Heart left ventricle (tissue), 16 donors: ENCODE results near the gene INTU. TPM values are rescaled to one million over a fixed set of nuclear protein-coding genes. Genes with fewer than 3 reads are reported as not detected.

Experiments
- ATAC-seq, 4 donors: fragments of 200-7000 bp; cut with Tn5 transposase; one replicate each; pipeline ENCODE4 v1.9.1; 2020 to 2022; ENCODE audit warnings: moderate library complexity in 4 of 4, mild to moderate bottlenecking in 3 of 4, moderate number of reproducible peaks in 1 of 4
- DNase-seq, 5 donors: peaks; one replicate each; pipeline ENCODE4 v3.0.0-alpha.2; 2020
- H3K27ac ChIP-seq, 12 donors: fragments of 200-600 bp; sonication (generic) in 4 of 12; one replicate each; pipeline versions ENCODE4 v1.5.0 to v1.8.0; 2016 to 2022; ENCODE audit warnings: mild to moderate bottlenecking in 2 of 12
- H3K27me3 ChIP-seq, 9 donors: fragments of 200-600 bp; sonication (generic) in 2 of 9; one replicate each; pipeline versions ENCODE4 v1.5.1 to v1.8.0; 2016 to 2022; ENCODE audit warnings: mild to moderate bottlenecking in 3 of 9
- H3K36me3 ChIP-seq, 9 donors: fragments of 200-600 bp; sonication (generic) in 2 of 9; one replicate each; pipeline versions ENCODE4 v1.5.0 to v1.8.0; 2018 to 2022; ENCODE audit warnings: mild to moderate bottlenecking in 2 of 9
- H3K4me1 ChIP-seq, 12 donors: fragments of 200-600 bp; sonication (generic) in 4 of 12; one replicate each; pipeline versions ENCODE4 v1.5.0 to v1.8.0; 2016 to 2022; ENCODE audit warnings: mild to moderate bottlenecking in 3 of 12
- H3K4me3 ChIP-seq, 12 donors: fragments of 200-600 bp; sonication (generic) in 4 of 12; one replicate each; pipeline versions ENCODE4 v1.5.0 to v1.8.0; 2017 to 2022; ENCODE audit warnings: mild to moderate bottlenecking in 9 of 12, moderate library complexity in 4 of 12
- H3K9me3 ChIP-seq, 12 donors: fragments of 200-600 bp; sonication (generic) in 4 of 12; one replicate each; pipeline versions ENCODE4 v1.5.0 to v1.8.0; 2016 to 2022; ENCODE audit warnings: mild to moderate bottlenecking in 1 of 12
- POLR2A ChIP-seq, 2 donors: fragments of 450-650 bp; IDR thresholded peaks; one replicate each; pipeline ENCODE4 v1.6.1; 2017; ENCODE audit warnings: antibody characterized with exemption in 2 of 2, mild to moderate bottlenecking in 2 of 2, moderate library complexity in 2 of 2
- WGBS, 4 donors: extraction: QIAGEN DNeasy Blood & Tissue Kit in 2 of 4; methylation state at CpG; one replicate each; pipeline versions ENCODE4 v1.1.5 to v1.1.7; 2013 to 2018; 5-methylcytosine and 5-hydroxymethylcytosine counted together
- intact Hi-C, 10 donors: fragments of 100-400 bp; cut with DNase I; formaldehyde crosslinking; loops; one replicate each; pipeline versions ENCODE4 v1.11.1 to v1.14.2; 2022
- polyA plus RNA-seq, 2 donors: library from polyadenylated mRNA; stranded (reverse); fragments of 200-250 nt; gene quantifications; one replicate each; pipeline ENCODE4 v1.2.3, GENCODE V29; 2013
- total RNA-seq, 9 donors: library from RNA; depleted of rRNA in 2 of 9; stranded (reverse); fragments of >200 nt in 2 of 9; fragmentation: NEBNext Ultra II Directional in 3 of 9; extraction: Animal tissue kit (Norgen Biotek cat#: 25700) in 3 of 9; gene quantifications; one replicate each; pipeline versions ENCODE4 v1.1.0 to v1.2.4, GENCODE V29; 2016 to 2023
- TF ChIP-seq, protein P1 (sequence below), 12 donors: fragments of 200-600 bp; sonication (generic) in 4 of 12; IDR thresholded peaks; one replicate each; pipeline versions ENCODE4 v1.5.0 to v1.8.0; 2018 to 2022; ENCODE audit warnings: antibody characterized with exemption in 12 of 12, mild to moderate bottlenecking in 5 of 12
- donor health status: ischemic (EF 13 %, LVEDD 7.1; RV severe dilation, severe dysfunction).
- donor health status: healthy with polysubstance abuse.
- donor health status: DM: no; HTN: yes; CAD: no.
- donor health status: DM: no; HTN: no; CAD: no.
- donor health status: ischemic (EF 25% LVEDD 6.9; RV normal size, moderate dysfunction).
- donor health status: ischemic (EF 25% LVEDD 5.7; RV mildly dilated, moderate dysfunction).
- donor health status: healthy.
- donor health status: DM: yes; HTN: yes; CAD: no.
- donor health status: ischemic (EF 35%, LVEDD 5.7; RV mildly dilated, moderate dysfunction).
- donor health status: nonischemic (EF 11% LVEDD 7.7; RV severe dilation, severe dysfunction).
- donor health status: DM: yes; HTN: yes; CAD: no.
- donor health status: PGD.
- donor health status: ischemic (EF 29% LVEDD 5.4; RV normal size, mild dysfunction).
- donor health status: nonischemic (EF 23%, LVEDD 6.1; RV moderate dilation, normal function).

The INTU gene
- total and polyA plus RNA-seq, 11 donors = 1.6 to 7.6 (median 3.7) TPM

DNA sequence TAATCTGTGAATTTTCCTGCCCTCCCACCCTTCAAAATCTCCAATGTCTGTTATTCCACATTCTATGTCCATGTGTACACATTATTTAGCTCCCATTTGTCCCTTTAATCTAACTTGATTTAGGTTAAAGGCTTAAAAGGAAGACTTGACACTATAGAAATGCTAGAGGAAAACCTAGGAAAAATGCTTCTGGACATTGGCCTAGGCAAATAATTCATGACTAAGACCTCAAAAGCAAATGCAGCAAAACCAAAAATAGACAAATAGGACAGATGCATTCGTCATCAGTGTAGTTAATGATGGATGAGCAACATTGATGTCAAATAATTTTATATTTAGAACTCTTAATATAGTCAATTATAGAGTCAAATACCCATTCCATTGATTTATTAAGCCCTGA lies 36.9 kb downstream of the INTU start:
- intact Hi-C loops = no loop called here
- Histone ChIP-seq H3K4me1 (no peaks in the 10 kb centered on the region), H3K36me3 (no peaks in the 10 kb centered on the region), H3K4me3 (no peak overlapping the region), H3K27ac (no peak overlapping the region), H3K27me3 (no peaks in the 10 kb centered on the region), H3K9me3 (no peaks in the 10 kb centered on the region)
- DNase-seq (no peak), ATAC-seq (no peak)
- TF ChIP-seq POLR2A (IDR thresholded peaks at IDR 0.05) = no peak
- TF ChIP-seq, protein P1, sequence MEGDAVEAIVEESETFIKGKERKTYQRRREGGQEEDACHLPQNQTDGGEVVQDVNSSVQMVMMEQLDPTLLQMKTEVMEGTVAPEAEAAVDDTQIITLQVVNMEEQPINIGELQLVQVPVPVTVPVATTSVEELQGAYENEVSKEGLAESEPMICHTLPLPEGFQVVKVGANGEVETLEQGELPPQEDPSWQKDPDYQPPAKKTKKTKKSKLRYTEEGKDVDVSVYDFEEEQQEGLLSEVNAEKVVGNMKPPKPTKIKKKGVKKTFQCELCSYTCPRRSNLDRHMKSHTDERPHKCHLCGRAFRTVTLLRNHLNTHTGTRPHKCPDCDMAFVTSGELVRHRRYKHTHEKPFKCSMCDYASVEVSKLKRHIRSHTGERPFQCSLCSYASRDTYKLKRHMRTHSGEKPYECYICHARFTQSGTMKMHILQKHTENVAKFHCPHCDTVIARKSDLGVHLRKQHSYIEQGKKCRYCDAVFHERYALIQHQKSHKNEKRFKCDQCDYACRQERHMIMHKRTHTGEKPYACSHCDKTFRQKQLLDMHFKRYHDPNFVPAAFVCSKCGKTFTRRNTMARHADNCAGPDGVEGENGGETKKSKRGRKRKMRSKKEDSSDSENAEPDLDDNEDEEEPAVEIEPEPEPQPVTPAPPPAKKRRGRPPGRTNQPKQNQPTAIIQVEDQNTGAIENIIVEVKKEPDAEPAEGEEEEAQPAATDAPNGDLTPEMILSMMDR (IDR thresholded peaks at IDR 0.05) = no peak
- 68 to 86% (median 81%) methylated on average over 1 of the region's 1 CpG for WGBS, 4 donors

DNA sequence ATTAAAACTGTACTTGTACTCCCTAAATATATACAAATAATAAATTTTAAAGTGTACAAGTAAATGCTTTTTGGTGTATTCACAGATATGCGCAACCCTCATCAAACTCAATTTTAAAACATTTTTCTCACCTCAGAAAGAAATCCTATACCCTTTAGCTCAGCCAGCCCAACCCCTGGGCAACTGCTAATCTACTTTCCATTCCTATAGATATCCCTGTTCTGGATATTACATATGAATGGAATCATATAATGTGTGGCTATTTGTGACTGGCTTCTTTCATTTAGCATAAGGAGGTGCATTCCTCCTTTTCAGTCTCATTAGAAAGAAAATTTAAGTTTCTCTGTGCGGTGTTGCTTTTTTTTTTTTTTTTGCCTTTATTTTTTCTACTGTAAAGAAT lies 39.4 kb downstream of the INTU start:
- H3K9me3 ChIP-seq = no peaks in the 10 kb centered on the region
- no peaks in the 10 kb centered on the region for H3K27me3 ChIP-seq
- intact Hi-C loops = no loop called here

DNA sequence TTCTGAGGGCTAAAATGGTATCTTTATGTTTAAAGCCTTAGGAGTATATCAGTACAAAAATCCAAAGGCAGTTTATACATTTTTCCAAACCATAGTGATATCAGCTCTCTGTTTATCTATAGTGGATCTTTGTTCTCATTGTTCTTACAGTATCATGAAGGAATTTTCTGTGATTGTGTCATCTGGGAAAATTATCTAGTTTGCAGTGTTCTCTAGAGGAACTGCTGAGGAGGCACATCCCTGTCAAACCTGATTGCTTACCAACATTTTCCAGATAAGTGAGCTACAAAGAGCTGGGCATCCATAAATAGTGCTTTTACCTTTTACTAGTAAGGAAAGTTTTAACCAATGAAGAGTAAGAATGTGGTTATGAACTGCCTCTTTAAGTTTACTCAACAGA lies 52.5 kb downstream of the INTU start:
- H3K4me1 ChIP-seq = no peaks in the 10 kb centered on the region
- H3K27me3 ChIP-seq = no peaks in the 10 kb centered on the region
- H3K9me3 ChIP-seq = no peaks in the 10 kb centered on the region
- TF ChIP-seq POLR2A (IDR thresholded peaks at IDR 0.05) = no peak
- TF ChIP-seq, protein P1 (IDR thresholded peaks at IDR 0.05) = no peak
- no peak overlapping the region for H3K27ac ChIP-seq
- DNase-seq (no peak), ATAC-seq (no peak)
- intact Hi-C loops = no loop called here
- no peak overlapping the region for H3K4me3 ChIP-seq
- peaks cover 0 to 25% (median 0%) of the 10 kb centered on the region in 9 donors for H3K36me3 ChIP-seq

More for the DNA sequence above, 39.4 kb downstream of the INTU start:
- TF ChIP-seq POLR2A (IDR thresholded peaks at IDR 0.05) = no peak
- TF ChIP-seq, protein P1 (IDR thresholded peaks at IDR 0.05) = no peak
- Histone ChIP-seq H3K4me3 (no peak overlapping the region), H3K27ac (no peak overlapping the region), H3K4me1 (no peaks in the 10 kb centered on the region), H3K36me3 (peaks cover 0 to 12% (median 0%) of the 10 kb centered on the region in 9 donors)
- WGBS, 4 donors = 96 to 100% (median 98%) methylated on average over 2 of the region's 2 CpGs
- ATAC-seq (no peak), DNase-seq (no peak)

DNA sequence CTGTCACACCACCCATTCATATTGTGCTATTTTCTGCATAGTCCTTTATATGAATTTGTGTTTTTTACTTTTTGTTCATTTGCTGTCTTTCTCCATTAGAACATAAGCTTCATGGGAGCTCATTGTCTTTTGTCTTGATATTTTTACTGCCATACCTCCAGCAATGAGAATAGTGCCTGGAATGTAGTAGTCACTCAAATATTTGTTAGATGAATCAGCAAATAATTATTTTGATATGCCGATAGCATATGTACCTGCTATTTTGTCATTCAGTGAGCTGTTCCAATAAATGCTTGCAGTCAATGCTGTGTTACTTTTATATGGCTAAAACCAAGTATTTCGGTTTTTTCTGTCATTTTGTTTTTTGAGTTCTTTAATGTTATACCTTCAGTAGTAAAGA lies 53.9 kb downstream of the INTU start:
- H3K27me3 ChIP-seq = no peaks in the 10 kb centered on the region
- 93 to 97% (median 95%) methylated on average over 2 of the region's 2 CpGs for WGBS, 4 donors
- TF ChIP-seq, protein P1 (IDR thresholded peaks at IDR 0.05) = no peak
- TF ChIP-seq POLR2A (IDR thresholded peaks at IDR 0.05) = no peak
- no peaks in the 10 kb centered on the region for H3K4me1 ChIP-seq
- DNase-seq (no peak), ATAC-seq (no peak)
- H3K36me3 ChIP-seq = peaks cover 0 to 25% (median 4%) of the 10 kb centered on the region in 9 donors
- no peak overlapping the region for H3K4me3 ChIP-seq
- H3K27ac ChIP-seq = no peak overlapping the region
- H3K9me3 ChIP-seq = no peaks in the 10 kb centered on the region
- intact Hi-C loops = no loop called here
